Lower leg skin (tissue), 3 donors: ENCODE data around the gene VAT1L.

Experiments used
- CTCF ChIP-seq, 3 donors: fragments of 450-650 bp; IDR thresholded peaks; one replicate each; pipeline ENCODE4 v1.5.1; 2016; ENCODE audit warnings: antibody characterized with exemption in 3 of 3, mild to moderate bottlenecking in 3 of 3, moderate library complexity in 2 of 3
- POLR2A ChIP-seq, 2 donors: fragments of 450-650 bp; IDR thresholded peaks; one replicate each; pipeline ENCODE4 v1.6.1; 2016 to 2017; ENCODE audit warnings: antibody characterized with exemption in 2 of 2, mild to moderate bottlenecking in 1 of 2, moderate library complexity in 1 of 2

GRCh38 chr16:77793417-77793816, 5.1 kb downstream of the VAT1L start:
- TF ChIP-seq CTCF (IDR thresholded peaks at IDR 0.05) (no peak), POLR2A (IDR thresholded peaks at IDR 0.05) (no peak)
